Gastroesophageal sphincter (tissue), 4 donors: Measurements from ENCODE around the gene WDR54. TPM values are rescaled to one million over a fixed set of nuclear protein-coding genes. Genes with fewer than 3 reads are reported as not detected.
A peak's percentile ranks its signal among the peaks of the same experiment; 100 is the strongest.
"Not testable (repeated sequence)": the region's sequence is repeated elsewhere in the genome, so short reads cannot be mapped to it uniquely, and the experiment has no call there.

Experiments
- ATAC-seq: fragments of 150-250 bp; one replicate; pipeline ENCODE4 v1.9.1; 2016; ENCODE audit warnings: mild to moderate bottlenecking, moderate library complexity
- H3K27ac ChIP-seq, 4 donors: fragments of 200-600 bp; sonication (generic) in 3 of 4; 1 replicate in 3 of 4; 2 replicates in 1 of 4; pipeline ENCODE4 v1.5.1; 2016 to 2019
- H3K27me3 ChIP-seq: fragments of 200-600 bp; sonication (generic); one replicate; pipeline ENCODE4 v1.5.1; 2019
- H3K36me3 ChIP-seq, 2 donors: fragments of 200-600 bp; sonication (generic); one replicate each; pipeline ENCODE4 v1.5.1; 2019; ENCODE audit warnings: control low read depth in 1 of 2
- H3K4me1 ChIP-seq, 3 donors: fragments of 200-600 bp; sonication (generic); 1 replicate in 2 of 3; 2 replicates in 1 of 3; pipeline ENCODE4 v1.5.1; 2016 to 2019; ENCODE audit warnings: control low read depth in 2 of 3
- H3K4me3 ChIP-seq, 2 donors: fragments of 200-600 bp; sonication (generic); one replicate each; pipeline ENCODE4 v1.5.1; 2019; ENCODE audit warnings: mild to moderate bottlenecking in 1 of 2, moderate library complexity in 1 of 2
- H3K9me3 ChIP-seq, 3 donors: fragments of 200-600 bp; sonication (generic); one replicate each; pipeline ENCODE4 v1.5.1; 2017 to 2019; ENCODE audit warnings: control low read depth in 2 of 3
- CTCF ChIP-seq, 4 experiments: fragments of 200-600 bp in 2 of 4; fragments of 450-650 bp in 2 of 4; sonication (generic) in 1 of 4; IDR thresholded peaks; one replicate each; pipeline ENCODE4 v1.5.1; 2017 to 2019; ENCODE audit warnings: antibody characterized with exemption in 4 of 4, mild to moderate bottlenecking in 2 of 4, moderate library complexity in 2 of 4
- EP300 ChIP-seq: sonication (generic); formaldehyde crosslinking; IDR thresholded peaks from one replicate; pipeline ENCODE4 v1.6.1; 2017; ENCODE audit warnings: antibody characterized with exemption, mild to moderate bottlenecking
- POLR2A ChIP-seq, 2 donors: fragments of 450-650 bp; IDR thresholded peaks; one replicate each; pipeline ENCODE4 v1.6.1; 2017; ENCODE audit warnings: antibody characterized with exemption in 2 of 2, mild to moderate bottlenecking in 2 of 2, moderate library complexity in 1 of 2
- POLR2AphosphoS5 ChIP-seq: sonication (generic); formaldehyde crosslinking; IDR thresholded peaks from one replicate; pipeline ENCODE4 v1.6.1; 2017; ENCODE audit warnings: antibody characterized with exemption
- WGBS, 2 donors: methylation state at CpG; one replicate each; pipeline ENCODE4 v1.1.5; 2018; ENCODE audit warnings: low coverage in 1 of 2; 5-methylcytosine and 5-hydroxymethylcytosine counted together
- total RNA-seq, 4 donors: library from RNA; depleted of rRNA; stranded (reverse); fragments of >200 nt; gene quantifications; one replicate each; pipeline ENCODE4 v1.1.0, GENCODE V29; 2016

WDR54 gene
- total RNA-seq, 4 donors from 2014 or later, result 4.2 to 12.4 (median 8.8) TPM

GRCh38 chr2:74420006-74420405, 1.5 kb upstream of the WDR54 start:
- Histone ChIP-seq H3K9me3 (no peaks in the 10 kb centered on the region), H3K4me1 (peaks cover 0 to 38% (median 0%) of the 10 kb centered on the region in 3 donors), H3K36me3 (peaks cover 0 to 6% of the 10 kb centered on the region in 2 donors), H3K27me3 (no peaks in the 10 kb centered on the region), H3K27ac (no peak overlapping the region), H3K4me3 (no peak overlapping the region)
- no peak for TF ChIP-seq POLR2A (IDR thresholded peaks at IDR 0.05)
- TF ChIP-seq POLR2AphosphoS5, result no peak
- no peak for TF ChIP-seq CTCF (IDR thresholded peaks at IDR 0.05)
- TF ChIP-seq EP300, result no peak
- 78 to 90% methylated on average over 2 of the region's 2 CpGs for WGBS, 2 donors
- no peak for ATAC-seq

GRCh38 chr2:74420443-74421103, 957 bp upstream of the WDR54 start:
- not testable (repeated sequence) for ATAC-seq, H3K27me3 ChIP-seq, H3K9me3 ChIP-seq
- Histone ChIP-seq H3K27ac (peak overlapping the region in 2 of 4 donors; percentile 78 to 80), H3K36me3 (peaks cover 0 to 11% of the 10 kb centered on the region in 2 donors), H3K4me1 (peaks cover 0 to 32% (median 0%) of the 10 kb centered on the region in 3 donors), H3K4me3 (peak overlapping the region in 1 of 2 donors; percentile 75)
- WGBS, 2 donors, result 76 to 81% methylated on average over 10 to 19 of the region's 19 CpGs

GRCh38 chr2:74423231-74424095, 1.9 kb downstream of the WDR54 start:
- Histone ChIP-seq H3K36me3 (peaks cover 0 to 40% of the 10 kb centered on the region in 2 donors), H3K27ac (no peak overlapping the region), H3K9me3 (no peaks in the 10 kb centered on the region), H3K4me1 (peaks cover 0 to 22% (median 0%) of the 10 kb centered on the region in 3 donors), H3K27me3 (no peaks in the 10 kb centered on the region), H3K4me3 (no peak overlapping the region)
- 64 to 76% methylated on average over 4 of the region's 9 CpGs for WGBS, 2 donors
- no peak for TF ChIP-seq POLR2AphosphoS5
- TF ChIP-seq EP300, result no peak
- TF ChIP-seq CTCF (IDR thresholded peaks at IDR 0.05), result no peak
- no peak for TF ChIP-seq POLR2A (IDR thresholded peaks at IDR 0.05)
- no peak for ATAC-seq

- TF ChIP-seq EP300 (no peak), POLR2A (IDR thresholded peaks at IDR 0.05) (no peak), CTCF (IDR thresholded peaks at IDR 0.05) (no peak), POLR2AphosphoS5 (no peak)
- no peaks in the 10 kb centered on the region for H3K27me3 ChIP-seq
- 76% methylated on average over 2 of the region's 5 CpGs; no CpG with 5 or more reads in 1 of the 2 donors for WGBS, 2 donors
Observed at GRCh38 chr2:74424139-74424992, 2.8 kb downstream of the WDR54 start.

GRCh38 chr2:74424995-74425406, 3.5 kb downstream of the WDR54 start:
- TF ChIP-seq POLR2A (IDR thresholded peaks at IDR 0.05) (no peak), POLR2AphosphoS5 (no peak), EP300 (no peak), CTCF (IDR thresholded peaks at IDR 0.05) (no peak)
- H3K36me3 ChIP-seq, result peaks cover 0 to 56% of the 10 kb centered on the region in 2 donors
- no peaks in the 10 kb centered on the region for H3K27me3 ChIP-seq
- H3K9me3 ChIP-seq, result no peaks in the 10 kb centered on the region
- no peak overlapping the region for H3K27ac ChIP-seq
- no peak overlapping the region for H3K4me3 ChIP-seq
- ATAC-seq, result no peak
- 90% methylated on average over 2 of the region's 5 CpGs; no CpG with 5 or more reads in 1 of the 2 donors for WGBS, 2 donors
- peaks cover 0 to 19% (median 0%) of the 10 kb centered on the region in 3 donors for H3K4me1 ChIP-seq

More at GRCh38 chr2:74424139-74424992, 2.8 kb downstream of the WDR54 start:
- Histone ChIP-seq H3K9me3 (no peaks in the 10 kb centered on the region), H3K4me3 (no peak overlapping the region), H3K27ac (no peak overlapping the region), H3K36me3 (peaks cover 0 to 49% of the 10 kb centered on the region in 2 donors), H3K4me1 (peaks cover 0 to 19% (median 0%) of the 10 kb centered on the region in 3 donors)
- no peak for ATAC-seq
